SK-N-SH (cell line): Measurements from ENCODE around the gene ARMC8. TPM values are rescaled to one million over a fixed set of nuclear protein-coding genes. Genes with fewer than 3 reads are reported as not detected.

Experiments
- CTCF ChIA-PET: fragments of 300-600, 350-600 bp; formaldehyde crosslinking; extraction: SDS; loops from one replicate; lab custom pipeline; 2021; lab: Yijun Ruan, JAX
- POLR2A ChIA-PET: fragments of 350-600 bp; sonication (Branson Sonifier 250); formaldehyde crosslinking; extraction: SDS; loops from one replicate; lab custom pipeline; 2020; ENCODE audit warnings: antibody characterized with exemption, inconsistent platforms; lab: Yijun Ruan, JAX
- DNase-seq: peaks from one replicate; pipeline ENCODE4 v3.0.0; 2012
- H2AFZ ChIP-seq: fragments of 200-600 bp; sonication (generic); 2 replicates; pipeline ENCODE4 v1.8.1; 2016; ENCODE audit warnings: antibody characterized with exemption, mild to moderate bottlenecking, low read depth
- H3F3A ChIP-seq: fragments of 200-600 bp; sonication (generic); replicated peaks from 2 replicates; pipeline ENCODE3; 2016; ENCODE audit warnings: antibody characterized with exemption, mild to moderate bottlenecking; ENCODE audit not compliant: insufficient read depth
- H3K27ac ChIP-seq, 2 experiments: fragments of 200-500 bp in 1 of 2; fragments of 200-600 bp in 1 of 2; sonication (Bioruptor generic) in 1 of 2; sonication (generic), shearing (Covaris generic) in 1 of 2; 2 replicates each; pipeline versions ENCODE4 v1.5.1 to v1.6.1; 2014 to 2016; ENCODE audit warnings: low read depth in 2 of 2, inconsistent platforms in 1 of 2, low read length in 1 of 2, mild to moderate bottlenecking in 1 of 2, mixed read lengths in 1 of 2
- H3K27me3 ChIP-seq: fragments of 200-600 bp; sonication (generic), shearing (Covaris generic); 2 replicates; pipeline ENCODE4 v1.6.1; 2016; ENCODE audit warnings: mixed run types; ENCODE audit not compliant: insufficient read depth
- H3K36me3 ChIP-seq, 2 experiments: fragments of 200-500 bp in 1 of 2; fragments of 200-600 bp in 1 of 2; sonication (Bioruptor generic) in 1 of 2; sonication (generic) in 1 of 2; replicated peaks in 1 of 2; 2 replicates each; pipeline versions ENCODE3 to v1.5.1; 2014 to 2016; ENCODE audit warnings: low read length in 1 of 2, mild to moderate bottlenecking in 1 of 2; ENCODE audit not compliant: insufficient read depth in 2 of 2, control insufficient read depth in 1 of 2
- H3K4me1 ChIP-seq, 2 experiments: fragments of 200-500 bp in 1 of 2; fragments of 200-600 bp in 1 of 2; sonication (Bioruptor generic) in 1 of 2; sonication (generic), shearing (Covaris generic) in 1 of 2; 2 replicates each; pipeline versions ENCODE4 v1.5.1 to v1.6.1; 2014 to 2016; ENCODE audit warnings: low read depth in 1 of 2, low read length in 1 of 2, mixed run types in 1 of 2; ENCODE audit not compliant: insufficient read depth in 2 of 2, control insufficient read depth in 1 of 2
- H3K4me2 ChIP-seq: fragments of 200-600 bp; sonication (generic), shearing (Covaris generic); 2 replicates; pipeline ENCODE4 v1.6.1; 2017; ENCODE audit warnings: mixed run types
- H3K4me3 ChIP-seq, 2 experiments: fragments of 200-500 bp in 1 of 2; fragments of 200-600 bp in 1 of 2; sonication (Bioruptor generic) in 1 of 2; sonication (generic), shearing (Covaris generic) in 1 of 2; 2 replicates each; pipeline versions ENCODE4 v1.5.1 to v1.8.1; 2014 to 2016; ENCODE audit warnings: low read depth in 2 of 2, inconsistent platforms in 1 of 2, low read length in 1 of 2, mild to moderate bottlenecking in 1 of 2, mixed read lengths in 1 of 2, moderate library complexity in 1 of 2
- H3K79me2 ChIP-seq: fragments of 200-600 bp; sonication (generic); 2 replicates; pipeline ENCODE4 v1.8.1; 2017; ENCODE audit warnings: mild to moderate bottlenecking; ENCODE audit not compliant: insufficient read depth
- H3K9ac ChIP-seq: fragments of 200-600 bp; sonication (generic); 2 replicates; pipeline ENCODE4 v1.6.1; 2017; ENCODE audit warnings: mixed run types
- H3K9me2 ChIP-seq: fragments of 200-600 bp; sonication (generic); 2 replicates; pipeline ENCODE4 v1.6.1; 2017; ENCODE audit warnings: mixed run types
- H3K9me3 ChIP-seq: fragments of 200-600 bp; sonication (generic); 2 replicates; pipeline ENCODE4 v1.6.1; 2017; ENCODE audit warnings: mixed run types, mild to moderate bottlenecking, moderate library complexity
- H4K20me1 ChIP-seq: fragments of 200-600 bp; sonication (generic); 2 replicates; pipeline ENCODE4 v1.6.1; 2017; ENCODE audit warnings: mild to moderate bottlenecking, mixed run types; ENCODE audit not compliant: insufficient read depth
- ELF1 ChIP-seq: IDR thresholded peaks from 2 replicates; pipeline ENCODE4 v1.4.0; 2012
- EP300 ChIP-seq, 2 experiments: IDR thresholded peaks; 2 replicates each; pipeline versions ENCODE4 v1.4.0 to v1.6.1; 2012; ENCODE audit warnings: borderline replicate concordance in 1 of 2, low read depth in 1 of 2, low read length in 1 of 2
- EZH2phosphoT487 ChIP-seq: fragments of 200-600 bp; sonication (generic); IDR thresholded peaks from 2 replicates; pipeline ENCODE4 v1.6.1; 2017; ENCODE audit warnings: low read depth, mixed run types, mild to moderate bottlenecking, antibody characterized with exemption, moderate library complexity, borderline replicate concordance
- FOSL2 ChIP-seq: IDR thresholded peaks from 2 replicates; pipeline ENCODE4 v1.4.0; 2012; ENCODE audit warnings: low read depth, mild to moderate bottlenecking, moderate library complexity, borderline replicate concordance
- FOXJ3 ChIP-seq: sonication (generic); formaldehyde crosslinking; IDR thresholded peaks from 2 replicates; pipeline ENCODE4 v1.5.1; 2020; ENCODE audit warnings: mild to moderate bottlenecking, missing genetic modification reagents
- JUND ChIP-seq: IDR thresholded peaks from 2 replicates; pipeline ENCODE4 v1.4.0; 2012
- MEF2A ChIP-seq: IDR thresholded peaks from 2 replicates; pipeline ENCODE4 v1.4.0; 2012; ENCODE audit warnings: low read depth, borderline replicate concordance
- NRF1 ChIP-seq: IDR thresholded peaks from 2 replicates; pipeline ENCODE4 v1.6.1; 2012; ENCODE audit warnings: low read depth, mild to moderate bottlenecking, low read length
- RAD21 ChIP-seq: IDR thresholded peaks from 2 replicates; pipeline ENCODE4 v1.6.1; 2012; ENCODE audit warnings: mild to moderate bottlenecking, low read length
- SIN3A ChIP-seq: IDR thresholded peaks from 2 replicates; pipeline ENCODE4 v1.6.1; 2012; ENCODE audit warnings: low read depth, mild to moderate bottlenecking, low read length, moderate library complexity, borderline replicate concordance
- SMC3 ChIP-seq: IDR thresholded peaks from 2 replicates; pipeline ENCODE4 v1.6.1; 2012; ENCODE audit warnings: low read depth, low read length, improper control_type of control experiment
- TCF12 ChIP-seq: IDR thresholded peaks from 2 replicates; pipeline ENCODE4 v1.4.0; 2012
- WGBS: methylation state at CpG from one replicate; pipeline ENCODE4 v1.1.6; 2017; ENCODE audit warnings: low lambda C conversion rate; 5-methylcytosine and 5-hydroxymethylcytosine counted together
- polyA plus RNA-seq, 3 experiments: library from polyadenylated mRNA; depleted of rRNA; stranded (reverse); fragments of >200 nt; gene quantifications; 2 replicates each; pipeline ENCODE4 v1.2.3, GENCODE V29; 2012
- TF ChIP-seq, protein P1 (sequence below): IDR thresholded peaks from 2 replicates; pipeline ENCODE4 v1.6.1; 2012; ENCODE audit warnings: mild to moderate bottlenecking, low read depth, low read length, moderate library complexity

The ARMC8 gene
- polyA plus RNA-seq, 1 of the 3 experiments (the other 2 are of a cell fraction): 35.5 TPM

DNA sequence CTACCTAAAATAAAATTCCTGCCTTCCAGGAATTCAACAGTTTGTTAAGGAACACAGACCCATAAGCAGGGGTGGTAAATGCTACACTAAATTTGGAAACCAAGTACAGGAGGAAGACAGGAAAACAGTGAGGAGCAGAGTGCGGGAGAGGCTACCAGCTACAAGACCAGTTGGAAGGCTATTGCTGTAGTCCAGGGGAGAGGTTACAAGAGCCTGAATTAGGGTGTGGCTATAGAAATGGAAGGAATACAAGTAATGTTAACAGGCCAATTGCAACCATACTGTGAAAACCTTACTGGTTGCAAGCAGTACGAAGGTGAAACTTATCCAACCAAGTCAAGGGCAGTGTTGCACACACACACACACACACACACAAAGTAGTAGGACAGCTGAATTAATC lies 880 bp upstream of the ARMC8 start:
- Histone ChIP-seq H2AFZ (peak overlapping the region; percentile 92), H3K9me3 (no peaks in the 10 kb centered on the region), H3F3A (peaks cover 15% of the 10 kb centered on the region), H4K20me1 (peaks cover 15% of the 10 kb centered on the region), H3K27me3 (no peaks in the 10 kb centered on the region), H3K4me1 (peaks cover 4 to 7% of the 10 kb centered on the region in 2 experiments; a peak in 2 of 4 replicates), H3K9ac (0 out of 2 replicates have a peak overlapping the region, but pooled peaks have one; percentile 93), H3K27ac (no peak overlapping the region), H3K79me2 (peaks cover 38% of the 10 kb centered on the region), H3K4me3 (peak overlapping the region; percentile 84 to 97; a peak in 3 of 4 replicates), H3K4me2 (peak overlapping the region; percentile 89), H3K9me2 (no peaks in the 10 kb centered on the region), H3K36me3 (peaks cover 2 to 7% of the 10 kb centered on the region in 2 experiments)
- DNase-seq: no peak
- TF ChIP-seq ELF1 (no peak), NRF1 (no peak), EP300 (IDR thresholded peaks at IDR 0.05; ENCODE audit: borderline replicate concordance in 1 of 2, low read depth in 1 of 2, low read length in 1 of 2) (no peak), JUND (no peak), FOXJ3 (CRISPR knock-in tag) (no peak), FOSL2 (no peak), MEF2A (no peak), TCF12 (no peak), SMC3 (no peak), SIN3A (no peak), RAD21 (no peak), EZH2phosphoT487 (no peak)
- TF ChIP-seq, protein P1, sequence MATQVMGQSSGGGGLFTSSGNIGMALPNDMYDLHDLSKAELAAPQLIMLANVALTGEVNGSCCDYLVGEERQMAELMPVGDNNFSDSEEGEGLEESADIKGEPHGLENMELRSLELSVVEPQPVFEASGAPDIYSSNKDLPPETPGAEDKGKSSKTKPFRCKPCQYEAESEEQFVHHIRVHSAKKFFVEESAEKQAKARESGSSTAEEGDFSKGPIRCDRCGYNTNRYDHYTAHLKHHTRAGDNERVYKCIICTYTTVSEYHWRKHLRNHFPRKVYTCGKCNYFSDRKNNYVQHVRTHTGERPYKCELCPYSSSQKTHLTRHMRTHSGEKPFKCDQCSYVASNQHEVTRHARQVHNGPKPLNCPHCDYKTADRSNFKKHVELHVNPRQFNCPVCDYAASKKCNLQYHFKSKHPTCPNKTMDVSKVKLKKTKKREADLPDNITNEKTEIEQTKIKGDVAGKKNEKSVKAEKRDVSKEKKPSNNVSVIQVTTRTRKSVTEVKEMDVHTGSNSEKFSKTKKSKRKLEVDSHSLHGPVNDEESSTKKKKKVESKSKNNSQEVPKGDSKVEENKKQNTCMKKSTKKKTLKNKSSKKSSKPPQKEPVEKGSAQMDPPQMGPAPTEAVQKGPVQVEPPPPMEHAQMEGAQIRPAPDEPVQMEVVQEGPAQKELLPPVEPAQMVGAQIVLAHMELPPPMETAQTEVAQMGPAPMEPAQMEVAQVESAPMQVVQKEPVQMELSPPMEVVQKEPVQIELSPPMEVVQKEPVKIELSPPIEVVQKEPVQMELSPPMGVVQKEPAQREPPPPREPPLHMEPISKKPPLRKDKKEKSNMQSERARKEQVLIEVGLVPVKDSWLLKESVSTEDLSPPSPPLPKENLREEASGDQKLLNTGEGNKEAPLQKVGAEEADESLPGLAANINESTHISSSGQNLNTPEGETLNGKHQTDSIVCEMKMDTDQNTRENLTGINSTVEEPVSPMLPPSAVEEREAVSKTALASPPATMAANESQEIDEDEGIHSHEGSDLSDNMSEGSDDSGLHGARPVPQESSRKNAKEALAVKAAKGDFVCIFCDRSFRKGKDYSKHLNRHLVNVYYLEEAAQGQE: no peak
- ChIA-PET CTCF (interaction anchor here (0.6 to 1.1 kb wide), 3 partner anchors 8 to 768 kb away, joined by 3 read pairs; partner anchors contain the start of gene DBR1), POLR2A (interaction anchor here (1.3 to 2.6 kb wide), 4 partner anchors 10 to 408 kb away, joined by 3 to 16 read pairs (median 4); partner anchors contain the start of gene DBR1)
- WGBS: 77% methylated on average over 2 of the region's 2 CpGs

DNA sequence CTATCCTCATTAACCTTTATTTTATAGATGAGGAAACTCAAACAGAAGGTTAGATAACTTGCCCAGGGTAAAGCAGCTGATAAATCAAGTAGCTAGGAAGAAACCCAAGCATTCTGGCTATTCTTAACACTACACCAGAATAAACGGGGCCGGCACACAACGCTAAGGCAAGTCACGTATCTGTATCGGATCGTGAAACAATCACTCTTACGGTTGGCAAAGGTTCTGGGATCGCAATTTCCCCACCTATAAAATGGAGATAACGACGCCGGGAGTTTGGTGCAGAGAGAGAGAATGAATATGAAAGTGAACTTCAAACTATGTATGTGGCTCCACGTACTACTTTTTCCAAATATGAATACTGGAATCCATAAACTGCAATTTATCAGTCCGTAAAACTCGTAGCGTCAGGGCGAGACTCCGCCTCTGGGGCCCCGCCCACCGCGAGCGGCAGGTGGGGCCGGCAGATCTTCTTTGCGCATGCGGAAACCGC lies 252 bp upstream of the ARMC8 start:
- H2AFZ ChIP-seq: peak overlapping the region; percentile 92
- CTCF ChIA-PET: interaction anchor here (0.6 to 1.1 kb wide), 3 partner anchors 9 to 768 kb away, joined by 3 read pairs; partner anchors contain the start of gene DBR1
- WGBS: under 1% methylated on average over 22 of the region's 25 CpGs
- peak; percentile 97 for DNase-seq
- peaks cover 6 to 12% of the 10 kb centered on the region in 2 experiments for H3K36me3 ChIP-seq
- H3F3A ChIP-seq: peaks cover 15% of the 10 kb centered on the region
- POLR2A ChIA-PET: interaction anchor here (0.6 to 2.6 kb wide), 5 partner anchors 10 to 408 kb away, joined by 3 to 16 read pairs (median 3); partner anchors contain the start of genes DBR1 and DZIP1L
- peak overlapping the region; percentile 93 for H3K9ac ChIP-seq
- peak; percentile 77 for TF ChIP-seq NRF1
- TF ChIP-seq SMC3: no peak
- H3K9me3 ChIP-seq: no peaks in the 10 kb centered on the region
- no peaks in the 10 kb centered on the region for H3K27me3 ChIP-seq
- peak overlapping the region; percentile 89 for H3K4me2 ChIP-seq
- H3K79me2 ChIP-seq: peaks cover 44% of the 10 kb centered on the region
- no peaks in the 10 kb centered on the region for H3K9me2 ChIP-seq
- H4K20me1 ChIP-seq: peaks cover 21% of the 10 kb centered on the region
- H3K4me3 ChIP-seq: peak overlapping the region; percentile 84 to 97
- H3K27ac ChIP-seq: peak overlapping the region; percentile 89 to 99
- peaks cover 4 to 7% of the 10 kb centered on the region in 2 experiments; a peak in 2 of 4 replicates for H3K4me1 ChIP-seq
